Stimulated activated CD8-positive, alpha-beta memory T cell treated with anti-CD3 and anti-CD28 coated beads, Interleukin-12 subunit alpha, Interleukin-12 subunit beta, amount 100 ng/mL, for 4 hours (primary cell): Measurements from ENCODE around the gene CTXN1.
"Not testable (repeated sequence)": the region's sequence is repeated elsewhere in the genome, so short reads cannot be mapped to it uniquely, and the experiment has no call there.

Experiments used
- DNase-seq: peaks from one replicate; pipeline ENCODE4 v3.0.0-alpha.2; 2020; ENCODE audit warnings: low read depth

The CTXN1 gene

DNA sequence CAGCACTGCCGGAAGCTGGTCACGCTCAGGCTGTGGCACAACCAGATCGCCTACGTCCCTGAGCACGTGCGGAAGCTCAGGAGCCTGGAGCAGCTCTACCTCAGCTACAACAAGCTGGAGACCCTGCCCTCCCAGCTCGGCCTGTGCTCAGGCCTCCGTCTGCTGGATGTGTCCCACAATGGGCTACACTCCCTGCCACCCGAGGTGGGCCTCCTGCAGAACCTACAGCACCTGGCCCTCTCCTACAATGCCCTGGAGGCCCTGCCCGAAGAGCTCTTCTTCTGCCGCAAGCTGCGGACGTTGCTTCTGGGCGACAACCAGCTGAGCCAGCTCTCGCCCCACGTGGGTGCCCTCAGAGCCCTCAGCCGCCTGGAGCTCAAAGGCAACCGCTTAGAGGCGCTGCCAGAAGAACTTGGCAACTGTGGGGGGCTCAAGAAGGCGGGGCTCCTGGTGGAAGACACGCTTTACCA lies 25.5 kb downstream of the CTXN1 start:
- DNase-seq = no peak

DNA sequence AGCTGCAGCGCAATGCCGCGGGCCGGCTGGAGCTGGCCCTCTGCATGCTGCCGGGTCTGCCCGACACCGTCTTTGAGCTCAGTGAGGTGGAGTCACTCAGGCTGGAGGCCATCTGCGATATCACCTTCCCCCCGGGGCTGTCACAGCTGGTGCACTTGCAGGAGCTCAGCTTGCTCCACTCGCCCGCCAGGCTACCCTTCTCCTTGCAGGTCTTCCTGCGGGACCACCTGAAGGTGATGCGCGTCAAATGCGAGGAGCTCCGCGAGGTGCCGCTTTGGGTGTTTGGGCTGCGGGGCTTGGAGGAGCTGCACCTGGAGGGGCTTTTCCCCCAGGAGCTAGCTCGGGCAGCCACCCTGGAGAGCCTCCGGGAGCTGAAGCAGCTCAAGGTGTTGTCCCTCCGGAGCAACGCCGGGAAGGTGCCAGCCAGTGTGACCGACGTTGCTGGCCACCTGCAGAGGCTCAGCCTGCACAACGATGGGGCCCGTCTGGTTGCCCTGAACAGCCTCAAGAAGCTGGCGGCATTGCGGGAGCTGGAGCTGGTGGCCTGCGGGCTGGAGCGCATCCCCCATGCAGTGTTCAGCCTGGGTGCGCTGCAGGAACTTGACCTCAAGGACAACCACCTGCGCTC lies 26.1 kb downstream of the CTXN1 start:
- DNase-seq = no peak

DNA sequence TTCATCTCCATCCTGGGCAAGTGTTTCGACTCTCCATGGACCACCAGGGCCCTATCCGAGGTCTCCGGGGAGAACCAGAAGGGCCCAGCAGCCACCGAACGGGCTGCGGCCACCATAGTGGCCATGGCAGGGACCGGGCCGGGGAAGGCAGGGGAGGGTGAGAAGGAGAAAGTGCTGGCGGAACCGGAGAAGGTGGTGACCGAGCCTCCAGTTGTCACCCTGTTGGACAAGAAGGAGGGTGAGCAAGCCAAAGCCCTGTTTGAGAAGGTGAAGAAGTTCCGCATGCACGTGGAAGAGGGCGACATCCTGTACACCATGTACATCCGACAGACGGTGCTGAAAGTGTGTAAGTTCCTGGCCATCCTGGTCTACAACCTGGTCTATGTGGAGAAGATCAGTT lies 27.0 kb downstream of the CTXN1 start:
- no peak for DNase-seq

DNA sequence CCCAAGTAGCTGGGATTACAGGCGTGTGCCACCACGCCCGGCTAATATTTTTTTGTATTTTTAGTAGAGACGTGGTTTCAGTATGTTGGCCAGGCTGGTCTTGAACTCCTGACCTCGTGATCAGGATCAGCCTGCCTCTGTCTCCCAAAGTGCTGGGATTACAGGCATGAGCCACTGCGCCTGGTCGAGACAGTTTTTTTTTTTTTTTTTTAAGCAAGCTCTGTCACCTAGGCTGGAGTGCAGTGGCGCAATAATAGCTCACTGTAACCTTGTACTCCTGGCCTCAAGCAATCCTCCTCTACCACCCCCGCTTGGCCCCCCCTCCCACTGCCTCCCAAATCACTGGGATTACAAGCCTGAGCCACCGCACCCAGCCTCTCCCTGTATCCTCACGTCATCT lies 28.6 kb downstream of the CTXN1 start:
- DNase-seq = no peak

DNA sequence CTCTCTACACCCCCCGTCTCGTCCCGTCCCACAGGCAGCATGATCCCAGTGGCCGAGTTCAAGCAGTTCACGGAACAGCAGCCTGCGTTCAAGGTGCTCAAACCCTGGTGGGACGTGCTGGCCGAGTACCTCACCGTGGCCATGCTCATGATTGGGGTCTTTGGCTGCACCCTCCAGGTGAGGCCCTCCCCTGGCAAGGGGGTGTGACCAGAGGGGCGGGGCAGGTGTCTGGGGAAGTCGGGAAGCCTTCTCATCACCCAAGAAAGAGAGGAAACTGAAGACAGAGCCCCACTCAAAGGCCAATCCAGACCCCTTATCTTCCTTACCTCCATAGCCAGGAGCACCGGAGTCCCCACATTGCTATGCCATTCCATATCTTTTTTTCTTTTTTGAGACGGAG lies 30.4 kb downstream of the CTXN1 start:
- no peak for DNase-seq

DNA sequence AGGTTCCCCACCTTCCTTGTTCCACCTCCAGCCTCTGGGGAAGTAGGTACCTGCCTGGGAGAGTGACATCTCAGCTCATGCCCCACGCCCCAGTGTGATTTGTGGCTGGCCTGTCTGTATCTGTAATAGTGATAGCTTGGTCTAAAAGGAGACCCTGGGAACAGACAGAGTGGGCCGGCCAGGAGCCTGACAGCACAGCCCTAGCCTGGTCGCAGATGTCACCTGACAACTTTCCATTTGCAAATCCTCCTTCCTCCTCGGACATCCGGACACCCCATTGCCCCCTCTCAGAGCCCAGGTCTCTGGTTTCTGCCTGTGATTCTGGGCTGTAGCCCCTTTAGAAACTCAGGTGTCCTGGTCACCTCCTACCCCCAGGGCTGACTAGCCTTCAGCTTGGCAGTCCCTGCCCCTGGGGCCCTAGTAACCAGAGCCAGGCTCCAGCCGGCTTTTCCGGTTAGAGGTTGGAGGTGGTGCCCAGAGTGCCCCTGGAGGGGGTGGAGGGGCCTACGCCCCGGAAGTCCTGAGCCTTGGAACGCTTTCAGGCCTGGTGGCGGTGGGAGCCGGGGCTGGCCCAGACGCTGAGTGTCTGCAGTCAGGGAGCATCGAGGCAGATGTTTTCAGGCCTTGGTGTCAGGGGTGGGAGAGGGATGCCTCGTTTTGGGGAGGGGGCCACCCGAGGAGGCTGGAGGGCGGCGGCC lies 31.2 kb downstream of the CTXN1 start:
- DNase-seq = no peak

DNA sequence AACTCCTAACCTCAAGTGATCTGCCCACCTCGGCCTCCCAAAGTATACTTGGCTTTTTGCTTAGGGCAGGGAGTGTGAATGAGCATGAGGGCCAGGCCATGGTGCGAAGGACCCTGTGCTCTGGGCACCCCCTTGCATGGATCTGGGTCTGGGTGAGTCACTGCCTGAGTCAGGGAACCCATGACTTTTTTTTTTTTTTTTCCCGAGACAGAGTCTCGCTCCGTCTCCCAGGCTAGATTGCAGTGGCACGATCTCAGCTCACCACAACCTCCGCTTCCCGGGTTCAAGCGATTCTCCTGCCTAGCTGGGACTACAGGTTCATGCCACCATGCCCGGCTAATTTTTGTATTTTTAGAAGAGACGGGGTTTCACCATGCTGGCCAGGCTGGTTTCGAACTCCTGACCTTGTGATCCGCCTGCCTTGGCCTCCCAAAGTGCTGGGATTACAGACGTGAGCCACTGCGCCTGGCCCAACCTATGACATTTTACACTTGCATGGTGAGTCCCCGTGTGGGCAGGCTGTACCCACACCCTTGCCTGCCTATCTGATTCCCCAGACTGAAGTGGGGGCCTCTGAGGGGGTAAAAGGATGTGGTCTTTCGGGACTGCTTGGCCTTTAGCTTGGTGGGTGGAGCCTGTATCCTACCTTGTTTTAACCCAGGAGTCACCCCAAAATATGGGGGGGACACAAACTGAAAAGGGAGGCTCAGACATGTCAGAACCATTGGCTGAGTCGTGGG lies 32.4 kb downstream of the CTXN1 start:
- DNase-seq = not testable (repeated sequence)

DNA sequence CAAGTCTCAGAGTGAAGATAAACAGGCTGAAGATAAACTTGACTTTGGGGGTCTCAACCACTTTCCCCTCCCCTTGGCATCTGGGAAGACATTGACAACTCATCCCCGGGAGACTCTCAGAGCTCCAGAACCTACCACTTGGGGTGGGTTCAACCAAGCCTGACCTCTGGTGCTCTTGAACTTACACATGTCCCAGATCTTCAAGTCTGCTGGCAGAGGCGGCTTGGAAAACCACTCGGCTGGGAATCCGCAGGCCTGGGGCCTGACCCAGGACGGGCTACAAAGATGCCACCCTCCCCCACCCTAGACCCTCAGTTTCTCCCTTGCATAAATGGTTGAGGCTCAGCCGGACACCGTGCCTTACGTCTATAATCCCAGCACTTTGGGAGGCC lies 37.1 kb downstream of the CTXN1 start:
- no peak for DNase-seq

DNA sequence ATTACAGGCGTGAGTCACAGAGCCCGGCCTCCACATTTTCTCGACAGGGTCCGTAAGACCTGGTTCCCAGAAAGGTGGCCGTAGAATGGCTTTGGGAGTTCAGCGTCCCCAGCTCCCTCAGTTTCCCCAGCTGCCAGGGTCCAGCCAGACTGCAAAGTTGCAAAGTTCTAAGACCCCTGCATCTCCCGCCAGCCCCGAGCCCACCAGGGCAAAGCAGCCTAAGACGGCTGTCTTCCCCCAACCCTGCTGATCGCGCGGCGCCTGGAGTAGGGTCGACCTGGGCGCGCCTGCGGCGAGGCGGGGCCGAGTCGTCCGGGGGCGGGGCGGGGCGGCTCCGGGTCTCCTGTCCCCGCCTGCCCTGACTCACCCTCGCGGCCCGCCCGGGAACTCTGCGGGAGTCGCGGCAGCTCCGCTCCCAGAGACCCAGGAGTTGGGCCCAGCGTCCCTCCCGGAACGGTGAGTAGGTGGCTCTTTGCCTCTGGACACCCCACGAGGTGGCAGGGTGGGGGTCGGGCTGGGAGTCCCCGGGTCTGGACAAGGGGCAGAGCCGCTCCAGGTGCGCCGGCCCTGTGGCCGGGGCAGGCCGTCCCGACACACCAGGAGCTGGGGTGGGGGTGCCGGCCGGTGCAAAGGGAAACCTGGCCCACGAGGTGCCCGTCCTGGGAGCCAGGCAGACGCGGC lies 37.6 kb downstream of the CTXN1 start, which contains the start of gene LRRC8E:
TSS of gene LRRC8E (plus strand) at position 366 of the 681 bp plus-strand sequence. CDS start 7,094 bp downstream, outside the sequence.
- DNase-seq = no peak

DNA sequence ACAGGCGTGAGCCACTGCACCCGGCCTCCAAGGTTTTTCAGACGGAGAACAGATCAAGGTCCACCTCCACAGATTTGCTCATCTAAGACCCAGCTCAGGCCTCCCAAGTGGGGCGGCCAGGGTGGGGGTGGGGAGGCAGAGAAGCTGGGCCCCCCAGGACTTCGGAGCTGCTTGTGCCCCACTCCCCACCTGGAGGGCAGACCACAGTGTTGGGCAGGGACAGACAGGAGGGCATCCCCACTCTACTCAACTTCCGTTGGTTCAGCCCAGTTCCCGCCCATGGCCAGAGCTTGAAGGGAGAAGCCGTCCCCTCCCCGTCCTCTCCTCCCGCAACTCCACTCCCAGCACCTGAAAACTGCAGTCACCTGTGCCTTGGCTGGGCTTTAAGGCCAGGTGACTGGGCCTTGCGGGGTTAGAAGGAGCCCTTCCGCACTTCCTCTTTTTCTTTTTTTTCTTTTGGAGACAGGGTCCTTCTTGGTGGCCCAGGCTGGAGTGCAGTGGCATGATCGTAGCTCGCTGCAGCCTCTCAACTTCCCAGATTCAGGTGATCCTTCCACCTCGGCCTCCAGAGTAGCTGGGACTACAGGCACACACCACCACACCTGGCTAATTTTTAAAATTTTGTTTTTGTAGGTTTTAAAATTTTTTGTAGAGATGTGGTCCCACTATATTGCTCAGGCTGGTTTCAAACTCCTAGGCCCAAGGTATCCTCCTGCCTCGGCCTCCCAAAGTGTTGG lies 38.4 kb downstream of the CTXN1 start:
- no peak for DNase-seq

DNA sequence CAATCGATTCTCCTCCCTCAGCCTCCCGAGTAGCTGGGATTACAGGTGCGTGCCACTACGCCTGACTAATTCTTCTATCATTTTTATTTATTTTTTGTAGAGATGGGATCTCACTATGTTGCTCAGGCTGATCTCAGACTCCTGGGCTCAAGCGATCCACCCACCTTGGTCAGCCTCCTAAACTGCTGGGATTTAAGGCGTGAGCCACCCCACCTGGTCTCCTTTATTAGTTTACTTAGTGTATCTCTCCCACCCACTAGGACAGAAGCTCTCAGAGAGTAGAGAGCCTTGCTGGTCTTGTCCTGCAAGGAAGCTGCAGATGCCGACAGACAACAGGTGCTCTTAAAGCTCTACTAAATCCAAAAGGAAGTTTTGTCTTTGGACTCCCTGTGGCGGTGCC lies 40.1 kb downstream of the CTXN1 start:
- DNase-seq = no peak

DNA sequence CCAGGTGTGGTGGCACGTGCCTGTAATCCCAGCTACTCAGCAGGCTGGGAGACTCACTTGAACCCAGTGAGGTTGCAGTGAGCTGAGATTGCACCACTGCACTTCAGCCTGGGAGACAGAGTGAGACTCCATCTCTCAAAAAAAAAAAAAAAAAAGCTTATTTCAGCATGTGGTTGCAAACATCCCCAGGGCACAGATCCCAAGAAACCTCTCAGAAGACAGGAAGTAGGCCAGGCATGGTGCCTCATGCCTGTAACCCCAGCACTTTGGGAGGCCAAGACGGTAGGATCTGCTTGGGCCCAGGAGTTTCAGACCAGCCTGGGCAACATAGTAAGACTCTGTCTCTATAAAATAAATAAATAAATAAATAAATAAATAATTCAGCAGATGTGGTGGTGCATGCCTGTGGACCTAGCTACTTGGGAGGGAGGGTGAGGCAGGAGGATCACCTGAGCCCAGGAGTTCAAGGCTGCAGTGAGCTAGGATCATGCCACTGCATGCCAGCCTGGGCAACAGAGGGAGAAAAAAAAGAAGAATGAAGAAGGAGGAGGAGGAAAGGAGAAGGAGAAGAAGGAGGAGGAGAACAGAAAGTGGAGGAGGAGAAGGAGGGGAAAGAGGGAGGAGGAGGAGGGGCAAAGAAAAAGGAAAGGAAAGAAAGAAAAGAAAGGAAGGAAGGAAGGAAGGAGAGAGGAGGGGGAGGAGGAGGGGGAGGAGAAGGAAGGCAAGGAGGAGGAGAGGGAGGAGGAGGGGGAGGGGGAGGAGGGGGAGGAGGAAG lies 42.0 kb downstream of the CTXN1 start:
- DNase-seq = no peak

DNA sequence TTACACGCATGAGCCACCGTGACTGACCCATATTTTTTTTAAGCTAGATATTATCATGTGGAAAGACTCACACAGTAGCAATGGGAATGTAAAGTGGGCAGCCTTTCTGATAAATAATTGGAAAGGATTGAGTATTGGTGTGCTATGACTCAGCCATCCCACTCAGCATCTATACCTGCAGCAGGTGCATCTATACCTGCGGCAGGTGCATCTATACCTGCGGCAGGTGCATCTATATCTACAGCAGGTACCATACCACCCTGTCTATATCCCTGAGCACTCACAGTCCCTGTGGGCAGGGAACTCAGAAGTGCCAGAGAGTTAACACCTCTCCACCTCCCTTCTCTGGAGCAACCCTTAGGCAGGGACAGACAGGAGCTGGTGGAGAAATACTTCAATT lies 42.8 kb downstream of the CTXN1 start:
- DNase-seq = no peak

DNA sequence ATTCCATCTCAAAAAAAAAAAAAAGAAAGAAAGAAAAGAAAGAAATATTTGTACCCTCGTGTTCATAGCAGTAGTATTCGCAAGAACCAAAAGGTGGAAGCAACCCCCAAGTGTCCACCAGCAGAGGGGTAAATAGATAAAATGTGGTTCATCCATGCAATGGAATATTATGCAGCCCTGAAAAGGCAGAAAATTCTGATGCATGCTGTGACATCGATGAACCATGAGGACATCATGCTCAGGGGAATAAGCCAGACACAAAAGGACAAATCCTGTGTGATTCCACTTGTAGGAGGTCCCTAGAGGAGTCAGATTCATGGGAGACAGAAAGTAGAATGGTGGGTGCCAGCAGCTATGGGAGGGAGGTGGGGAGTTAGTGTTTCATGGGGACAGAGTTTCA lies 44.0 kb downstream of the CTXN1 start:
- no peak for DNase-seq

DNA sequence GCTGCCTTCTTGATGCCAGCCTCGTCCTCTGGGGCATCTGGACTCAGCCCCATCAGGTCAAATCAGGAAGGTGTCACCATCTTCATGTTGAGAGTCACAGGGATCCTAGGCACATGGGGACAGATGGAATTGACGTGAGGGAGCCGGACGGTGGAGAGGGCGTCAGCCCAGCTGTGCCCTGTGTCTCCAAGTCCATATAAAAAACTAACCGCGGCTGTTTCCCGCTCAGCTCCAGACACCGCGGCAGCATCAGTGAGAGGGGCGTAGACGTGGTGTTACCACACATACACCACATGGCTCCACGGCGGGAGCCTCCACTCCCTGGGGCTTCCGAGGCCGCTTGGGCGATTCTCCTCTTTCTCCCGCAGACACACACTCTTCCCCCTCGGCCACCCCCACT lies 46.1 kb downstream of the CTXN1 start:
- DNase-seq = no peak

DNA sequence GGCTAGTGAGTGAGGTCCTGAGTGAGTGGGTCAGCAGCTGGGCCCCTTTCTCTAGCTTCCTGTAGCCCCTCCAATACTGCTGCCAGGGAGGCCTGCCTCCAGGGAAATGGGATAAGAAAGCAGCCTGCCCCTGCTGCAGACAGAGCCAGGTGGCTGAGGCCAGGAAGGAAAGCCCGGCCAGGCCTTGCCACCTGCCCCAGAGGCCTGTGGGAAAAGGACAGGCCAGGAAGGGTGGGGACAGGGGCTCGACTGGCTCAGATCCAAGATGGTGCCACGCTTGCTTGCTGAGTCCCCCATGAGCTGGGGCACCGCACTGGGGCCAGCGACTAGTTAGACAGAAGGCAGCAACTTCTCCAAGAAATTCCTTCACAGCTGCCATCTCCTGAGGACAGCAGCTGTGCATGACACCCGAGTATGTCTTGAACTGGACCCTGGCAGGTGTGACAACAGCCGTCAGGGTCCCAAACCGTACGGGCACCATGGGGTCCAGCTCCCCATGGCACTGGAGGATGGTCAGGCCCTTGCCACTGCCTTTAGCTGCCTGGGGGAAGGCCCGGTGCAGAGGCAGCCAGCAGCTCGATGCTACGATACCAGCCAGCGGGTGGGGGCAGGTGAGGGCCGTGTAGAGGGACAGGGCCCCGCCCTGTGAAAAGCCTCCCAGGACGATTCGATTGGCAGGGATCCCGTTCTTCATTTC lies 46.7 kb downstream of the CTXN1 start:
- DNase-seq = no peak

DNA sequence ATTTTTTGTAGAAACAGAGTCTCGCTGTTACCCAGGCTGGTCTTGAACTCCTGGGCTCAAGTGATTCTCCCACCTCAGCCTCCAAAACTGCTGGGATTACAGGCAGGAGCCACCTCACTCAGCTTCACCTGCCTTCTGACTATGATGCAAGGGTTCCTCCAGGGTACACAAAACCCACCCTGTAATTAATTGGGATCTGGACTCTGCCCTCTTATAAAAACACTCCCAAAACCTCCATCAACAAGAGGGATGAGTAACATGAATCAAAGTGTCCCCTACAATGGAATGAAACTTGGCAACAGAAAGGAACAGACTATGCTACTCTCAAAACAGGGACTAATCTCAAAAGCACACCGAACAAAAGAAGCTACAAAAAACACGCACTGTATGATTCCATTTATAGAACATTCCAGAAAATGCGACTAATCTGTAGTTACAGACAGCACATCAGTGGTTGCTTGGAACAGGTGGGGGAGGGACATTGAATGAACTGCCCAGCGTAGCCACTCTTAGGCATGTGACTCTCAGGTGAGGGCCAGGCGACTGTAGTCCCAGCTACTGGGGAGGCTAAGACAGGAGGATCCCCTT lies 48.6 kb downstream of the CTXN1 start:
- DNase-seq = no peak

DNA sequence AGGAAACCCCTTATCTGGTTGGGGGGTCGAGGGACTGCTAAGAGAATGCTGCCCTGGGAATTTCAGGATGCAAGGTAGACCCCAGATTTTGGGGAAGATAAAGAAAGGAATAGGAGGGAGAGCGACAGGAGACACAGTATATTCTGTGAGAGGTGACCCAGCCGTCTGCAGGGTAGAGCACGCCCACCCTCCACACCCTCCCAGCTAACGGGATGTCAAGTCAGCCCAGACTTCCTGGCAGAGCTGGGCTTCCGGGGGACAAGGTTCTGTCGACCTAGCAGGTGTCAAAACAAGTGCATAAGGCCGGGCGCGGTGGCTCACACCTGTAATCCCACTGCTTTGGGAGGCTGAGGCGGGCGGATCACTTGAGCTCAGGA lies 51.0 kb downstream of the CTXN1 start:
- no peak for DNase-seq
